ENCODE results near the gene WDR64.
"Not testable (repeated sequence)": the region's sequence is repeated elsewhere in the genome, so short reads cannot be mapped to it uniquely, and the experiment has no call there.

Gene WDR64

GRCh38 chr1:241654019-241654418, 1.9 kb downstream of the WDR64 start:
- no peak for DNase-seq (ENCODE audit: low read depth)
- no peak overlapping the region for H3K4me3 ChIP-seq (ENCODE audit: low read length)
- no peak for TF ChIP-seq CTCF (conservative IDR thresholded peaks at IDR 0.05; ENCODE audit: low read length)

DNA sequence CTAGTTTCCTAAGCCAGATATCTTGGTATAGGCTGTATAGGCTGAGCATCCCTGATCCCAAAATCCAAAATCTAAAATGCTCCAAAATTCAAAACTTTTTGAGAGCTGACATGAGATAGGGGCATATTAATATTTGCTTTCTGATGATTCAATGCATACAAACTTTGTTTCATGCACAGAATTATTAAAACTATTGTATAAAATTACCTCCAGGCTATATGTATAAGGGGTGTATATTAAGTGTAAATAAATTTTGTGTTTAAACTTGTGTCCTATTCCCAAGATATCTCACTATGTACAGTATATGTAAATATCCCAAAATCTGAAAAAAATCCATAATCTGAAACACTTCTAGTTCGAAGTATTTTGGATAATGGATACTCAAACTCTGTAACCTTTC, 2.6 kb downstream of the WDR64 start:
- no peak for TF ChIP-seq CTCF (conservative IDR thresholded peaks at IDR 0.05; ENCODE audit: low read length)

GRCh38 chr1:241658081-241658793, 6.2 kb downstream of the WDR64 start:
- TF ChIP-seq CTCF (conservative IDR thresholded peaks at IDR 0.05; ENCODE audit: low read length): no peak
- DNase-seq (ENCODE audit: low read depth): peak; percentile 44
- no peak overlapping the region for H3K4me3 ChIP-seq (ENCODE audit: low read length)

More for the DNA sequence above, 2.6 kb downstream of the WDR64 start:
- DNase-seq (ENCODE audit: low read depth): no peak
- H3K4me3 ChIP-seq (ENCODE audit: low read length): no peak overlapping the region

GRCh38 chr1:241659016-241659415, 6.9 kb downstream of the WDR64 start:
- not testable (repeated sequence) for DNase-seq (ENCODE audit: low read depth); H3K4me3 ChIP-seq (ENCODE audit: low read length)

DNA sequence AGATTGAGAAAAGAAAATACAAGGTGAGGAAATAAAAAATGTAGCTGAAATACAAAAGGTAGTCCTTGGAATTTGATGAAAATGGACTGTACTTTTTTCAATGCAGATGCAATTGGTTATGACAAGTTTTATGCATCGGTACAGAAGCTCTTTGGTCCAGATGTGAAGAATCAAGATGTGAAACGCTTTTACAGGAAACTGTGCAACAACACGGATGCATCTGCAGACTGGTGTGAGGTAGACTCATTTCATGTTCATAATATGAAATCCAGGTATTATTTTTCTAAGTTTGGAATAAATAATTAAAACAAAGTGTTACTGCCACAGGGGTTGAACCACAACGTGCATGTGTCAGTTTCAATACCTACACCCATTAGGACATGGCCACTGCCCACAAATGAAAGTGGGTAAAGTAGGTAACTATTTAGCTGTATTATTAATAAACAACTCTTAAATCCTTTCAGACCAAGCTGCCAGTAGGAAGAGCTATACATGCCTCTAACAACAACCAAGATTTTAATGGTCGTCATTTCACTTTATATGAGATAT, 8.4 kb downstream of the WDR64 start:
- no peak for DNase-seq (ENCODE audit: low read depth)
- TF ChIP-seq CTCF (conservative IDR thresholded peaks at IDR 0.05; ENCODE audit: low read length): no peak
- H3K4me3 ChIP-seq (ENCODE audit: low read length): no peak overlapping the region

DNA sequence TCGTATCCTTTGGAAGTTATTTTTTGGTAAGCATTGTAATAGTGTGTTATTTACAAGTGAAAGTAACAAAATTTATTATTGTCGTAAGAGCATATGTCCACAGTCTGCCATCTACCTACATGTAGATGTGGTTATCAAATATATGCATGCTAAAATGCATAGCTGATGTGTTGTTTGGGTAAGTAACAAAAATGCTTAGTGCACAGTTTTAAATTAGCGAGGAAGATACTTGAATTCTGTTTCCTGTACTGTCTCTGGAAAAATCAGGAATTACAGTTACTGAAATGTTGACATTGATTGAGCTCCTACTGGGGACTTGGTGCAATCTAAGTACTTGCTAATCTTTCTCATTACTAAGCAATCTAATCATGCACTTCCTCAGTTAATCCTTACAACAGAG, 14.3 kb downstream of the WDR64 start:
- no peak for TF ChIP-seq CTCF (conservative IDR thresholded peaks at IDR 0.05; ENCODE audit: low read length)
- DNase-seq (ENCODE audit: low read depth): no peak
- no peak overlapping the region for H3K4me3 ChIP-seq (ENCODE audit: low read length)

DNA sequence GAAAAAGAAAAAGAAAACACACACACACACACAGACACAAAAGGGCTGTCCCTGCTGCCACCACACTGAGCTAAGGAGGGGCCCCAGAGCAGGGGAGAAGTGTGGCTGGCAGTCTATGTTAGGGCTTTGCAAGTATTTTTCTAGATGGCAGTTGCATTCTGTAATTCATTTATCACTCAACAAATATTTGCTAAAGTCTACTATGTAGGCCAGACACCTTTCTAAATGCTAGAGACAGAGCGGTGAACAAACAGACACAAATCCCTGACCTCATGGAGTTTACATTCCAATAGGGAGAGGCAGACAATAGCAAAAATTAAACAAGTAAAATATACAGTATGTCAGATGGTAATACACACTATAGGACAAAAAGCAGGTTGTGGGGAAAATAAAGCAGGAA, 20.2 kb downstream of the WDR64 start:
- no peak for TF ChIP-seq CTCF (conservative IDR thresholded peaks at IDR 0.05; ENCODE audit: low read length)
- no peak for DNase-seq (ENCODE audit: low read depth)
- H3K4me3 ChIP-seq (ENCODE audit: low read length): no peak overlapping the region
